Activated CD4-positive, alpha-beta T cell treated with anti-CD3 and anti-CD28 coated beads for 24 hours (primary cell): Measurements from ENCODE around the gene PHACTR3.
A peak's percentile ranks its signal among the peaks of the same experiment; 100 is the strongest.
"Not testable (repeated sequence)": the region's sequence is repeated elsewhere in the genome, so short reads cannot be mapped to it uniquely, and the experiment has no call there.

ENCODE experiments used
- DNase-seq, 2 donors: peaks; one replicate each; pipeline ENCODE4 v3.0.0-alpha.2; 2020; ENCODE audit warnings: low read depth in 2 of 2

The PHACTR3 gene

DNA sequence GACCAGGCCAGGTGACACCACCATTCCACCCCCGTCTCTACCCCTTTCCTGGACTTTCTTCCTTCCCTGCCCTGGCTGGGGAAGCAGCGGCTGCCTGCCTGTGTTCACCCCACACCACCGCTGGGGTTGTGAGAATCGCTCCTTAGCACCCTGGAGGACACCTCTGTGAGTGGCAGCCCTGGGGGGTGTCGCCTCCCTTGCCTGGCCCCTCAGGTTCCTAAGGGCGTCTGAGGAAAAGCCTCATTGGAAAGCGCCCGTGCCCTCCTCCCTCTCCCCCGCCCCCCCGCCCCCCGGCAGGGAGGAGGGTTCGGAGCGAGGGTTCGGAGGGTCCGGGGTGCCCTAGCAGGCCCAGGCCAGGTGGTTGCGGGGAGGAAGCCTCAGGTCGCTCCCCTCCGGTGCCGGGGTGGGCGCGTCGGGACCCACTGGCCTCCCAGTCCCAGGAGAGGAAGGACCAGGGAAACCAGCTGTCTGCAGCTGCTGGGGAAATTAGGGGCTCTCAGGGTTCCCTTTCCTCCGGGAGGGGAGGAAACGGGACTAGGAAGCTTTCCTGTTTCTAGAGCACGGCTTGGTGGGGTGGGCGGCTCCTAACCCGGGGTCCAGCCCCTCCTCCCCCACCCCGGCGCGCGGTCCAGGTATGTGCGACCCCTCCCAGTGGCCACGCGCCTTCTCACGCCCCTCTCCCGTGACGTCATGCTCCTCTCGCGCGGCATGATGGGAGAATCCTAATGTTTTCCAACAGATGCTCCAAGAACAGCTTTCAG is at the start of gene PHACTR3:
Gene PHACTR3 (plus strand): TSS at position 760 of the 761 bp plus-strand sequence. CDS start 475 bp downstream, outside the sequence.
- DNase-seq, result no peak

DNA sequence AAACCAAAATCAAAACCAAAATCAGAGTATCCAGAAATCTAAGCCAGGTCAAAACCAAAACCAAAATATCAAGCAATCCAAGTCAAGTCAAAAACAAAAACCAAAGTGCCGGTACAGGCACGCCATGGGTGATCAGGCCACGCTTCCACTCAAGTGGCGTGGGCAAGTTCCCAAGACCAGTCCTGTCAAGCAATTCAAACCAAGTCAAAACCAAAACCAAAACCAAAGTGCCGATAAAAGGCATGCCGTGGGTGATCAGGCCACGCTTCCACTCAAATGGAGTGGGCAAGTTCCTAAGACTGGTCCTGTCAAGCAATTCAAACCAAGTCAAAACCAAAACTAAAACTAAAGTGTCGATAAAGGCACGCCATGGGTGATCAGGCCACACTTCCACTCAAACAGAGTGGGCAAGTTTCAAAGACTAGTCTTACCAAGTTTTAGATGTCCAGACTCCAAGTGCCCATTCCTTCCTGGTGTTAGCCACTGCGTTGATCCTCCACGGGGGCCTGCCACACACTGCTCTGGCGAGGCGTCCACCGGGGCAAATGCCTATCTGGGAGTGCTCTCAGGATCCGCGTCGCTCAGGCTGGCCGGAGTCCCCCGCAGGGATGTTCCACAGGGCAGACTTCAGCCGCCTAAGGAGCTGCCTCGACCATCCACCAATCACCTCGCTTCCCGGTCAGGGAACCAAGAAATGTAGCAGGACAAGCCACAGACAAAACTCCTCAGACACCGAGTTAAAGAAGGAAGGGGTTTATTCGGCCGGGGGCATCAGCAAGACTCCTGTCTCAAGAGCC is 46.4 kb upstream of the PHACTR3 start:
- not testable (repeated sequence) for DNase-seq

DNA sequence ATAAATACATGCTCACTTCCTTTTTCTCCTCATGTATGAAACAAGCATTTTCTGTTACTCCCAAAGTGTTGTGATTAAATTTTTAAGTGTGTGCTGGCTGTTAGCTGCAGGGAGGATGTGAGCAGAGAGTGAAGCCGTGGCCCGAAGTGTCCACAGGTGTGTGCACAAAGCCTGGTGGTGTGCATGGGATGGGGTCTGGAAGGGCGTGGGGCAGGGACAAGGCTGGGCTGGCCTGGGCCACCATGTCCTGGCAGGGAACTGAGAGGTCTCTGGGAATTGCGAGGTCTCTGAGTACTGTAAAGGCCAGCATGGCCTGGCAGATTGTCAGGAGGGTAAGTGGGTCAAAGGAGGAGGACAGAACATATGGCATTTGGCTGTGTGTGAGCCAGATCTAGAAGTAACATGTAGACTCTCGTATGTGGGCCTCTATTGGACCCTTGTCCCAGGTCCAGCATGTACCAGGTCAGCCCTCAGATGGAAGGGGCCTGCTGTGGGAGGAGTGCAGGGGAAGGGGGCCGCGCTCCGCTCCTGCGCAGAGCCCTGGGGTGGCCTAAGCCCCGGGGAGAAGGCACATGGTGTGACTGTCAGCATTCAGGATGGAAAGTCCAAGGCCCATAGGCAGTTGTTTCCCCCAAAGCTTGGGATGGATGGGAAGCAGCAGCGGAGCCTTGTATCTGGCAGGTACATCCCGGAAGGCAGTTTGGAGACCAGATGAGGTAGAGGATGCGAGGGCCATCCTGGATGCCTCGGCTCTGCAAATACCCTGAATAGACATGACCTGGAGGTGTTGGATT is 45.1 kb upstream of the PHACTR3 start:
- DNase-seq, result no peak

- no peak for DNase-seq
Measured at GRCh38 chr20:59559863-59560262, 44.5 kb upstream of the PHACTR3 start.

GRCh38 chr20:59560588-59561227 is 43.6 kb upstream of the PHACTR3 start:
- no peak for DNase-seq

DNA sequence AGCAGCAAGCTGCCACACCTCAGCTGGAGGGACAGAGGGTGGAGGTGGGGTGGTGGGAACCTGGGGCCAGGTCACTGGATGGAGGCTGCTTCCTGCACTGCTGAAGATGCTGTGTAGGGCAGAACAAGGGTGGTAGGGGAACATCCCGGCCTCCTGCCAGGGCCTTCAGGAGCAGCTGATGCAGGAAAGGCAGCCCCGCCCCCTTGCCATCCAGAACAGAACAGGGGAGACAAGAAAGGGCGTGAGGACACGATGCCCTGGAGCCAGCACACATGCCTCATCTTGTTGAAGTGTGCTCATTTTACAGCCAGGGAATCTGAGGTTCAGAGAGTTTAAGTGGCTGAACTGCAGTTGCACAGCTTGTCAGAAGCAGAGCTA is 43.1 kb upstream of the PHACTR3 start:
- DNase-seq, result no peak

DNA sequence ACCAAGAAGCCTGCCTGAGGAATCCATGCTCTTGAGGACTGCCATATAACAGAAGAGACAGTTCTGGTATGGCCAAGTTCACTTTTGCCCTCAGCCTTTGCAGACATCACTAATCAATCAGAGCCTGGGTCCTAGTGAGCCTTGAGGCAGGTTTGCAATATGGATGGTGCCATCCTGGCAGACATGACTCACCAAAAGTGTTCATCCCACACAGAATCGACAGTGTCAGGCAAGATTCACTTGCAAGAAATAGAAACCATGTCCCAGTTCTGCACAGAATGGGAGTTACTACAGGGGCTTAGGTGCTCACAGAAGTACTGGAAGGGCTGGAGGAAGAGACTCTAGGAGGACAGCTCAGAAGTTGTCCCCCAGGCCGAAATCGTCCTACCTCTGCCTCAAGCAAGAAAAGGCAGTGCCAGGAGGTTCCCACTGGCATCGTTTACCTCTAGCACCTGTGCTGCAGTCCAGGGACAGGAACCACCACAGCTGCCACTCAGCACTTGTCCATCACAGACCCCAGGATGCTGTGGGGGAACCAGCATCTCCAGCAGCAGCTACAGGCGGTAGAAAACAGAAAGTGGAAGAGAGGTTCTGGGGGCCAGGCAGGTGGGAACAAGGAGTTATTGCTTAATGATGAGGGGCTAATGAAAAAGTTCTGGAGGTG is 42.6 kb upstream of the PHACTR3 start:
- no peak for DNase-seq

DNA sequence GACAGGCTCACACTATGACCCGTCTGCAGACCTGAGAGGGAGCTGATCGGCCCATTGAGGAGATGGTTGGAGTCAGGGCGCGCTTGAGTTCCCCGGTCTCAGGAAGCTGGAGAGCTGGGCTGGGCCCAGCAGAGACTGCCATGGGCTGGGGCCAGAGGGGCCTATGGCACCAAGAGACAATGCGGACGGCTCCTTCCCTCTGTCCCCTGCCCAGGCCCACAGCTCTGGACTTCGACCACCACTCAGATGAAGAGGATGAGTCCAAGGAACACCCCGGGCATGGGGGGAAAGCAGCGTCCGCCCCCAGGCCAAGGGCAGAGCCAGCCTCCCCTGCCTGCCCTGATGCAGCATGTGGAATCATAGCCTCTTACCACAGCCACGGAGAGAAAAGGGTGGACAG is 40.2 kb upstream of the PHACTR3 start:
- no peak for DNase-seq

GRCh38 chr20:59564943-59565342 is 39.4 kb upstream of the PHACTR3 start:
- DNase-seq, result no peak

DNA sequence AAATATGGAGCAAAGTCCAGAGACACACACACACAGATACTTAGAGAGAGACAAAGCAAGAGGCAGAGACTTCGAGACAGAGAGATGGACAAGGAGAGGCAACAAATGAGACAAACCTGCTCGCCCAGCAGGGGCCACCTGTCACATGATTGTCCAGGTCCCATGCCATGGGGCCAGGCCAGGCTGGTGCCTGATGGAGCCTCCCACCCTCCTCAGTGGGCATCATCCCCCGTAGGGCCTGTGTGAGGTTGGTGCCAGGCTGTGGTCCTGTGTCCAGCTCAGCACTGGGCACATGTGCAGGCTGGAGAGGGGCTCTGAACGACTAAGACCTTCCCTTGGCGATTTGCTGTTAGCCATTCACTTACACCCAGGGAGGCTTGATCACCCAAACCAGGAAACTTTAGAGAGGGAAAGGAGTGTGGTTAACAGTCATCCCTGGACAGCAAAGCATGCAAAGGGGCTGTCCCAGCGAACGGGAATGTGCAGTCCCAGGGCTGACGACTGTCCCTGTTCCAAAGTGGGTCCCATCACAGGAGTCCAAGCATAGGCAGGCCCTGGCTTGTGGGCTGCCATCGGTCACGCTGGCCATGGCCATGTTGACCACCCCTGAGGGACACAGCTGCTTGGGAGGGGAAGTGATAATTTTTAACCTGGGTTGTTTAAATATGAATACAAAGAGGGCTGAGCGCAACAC is 38.4 kb upstream of the PHACTR3 start:
- DNase-seq, result no peak

- no peak for DNase-seq
Measured at GRCh38 chr20:59566631-59567524, 37.5 kb upstream of the PHACTR3 start.

DNA sequence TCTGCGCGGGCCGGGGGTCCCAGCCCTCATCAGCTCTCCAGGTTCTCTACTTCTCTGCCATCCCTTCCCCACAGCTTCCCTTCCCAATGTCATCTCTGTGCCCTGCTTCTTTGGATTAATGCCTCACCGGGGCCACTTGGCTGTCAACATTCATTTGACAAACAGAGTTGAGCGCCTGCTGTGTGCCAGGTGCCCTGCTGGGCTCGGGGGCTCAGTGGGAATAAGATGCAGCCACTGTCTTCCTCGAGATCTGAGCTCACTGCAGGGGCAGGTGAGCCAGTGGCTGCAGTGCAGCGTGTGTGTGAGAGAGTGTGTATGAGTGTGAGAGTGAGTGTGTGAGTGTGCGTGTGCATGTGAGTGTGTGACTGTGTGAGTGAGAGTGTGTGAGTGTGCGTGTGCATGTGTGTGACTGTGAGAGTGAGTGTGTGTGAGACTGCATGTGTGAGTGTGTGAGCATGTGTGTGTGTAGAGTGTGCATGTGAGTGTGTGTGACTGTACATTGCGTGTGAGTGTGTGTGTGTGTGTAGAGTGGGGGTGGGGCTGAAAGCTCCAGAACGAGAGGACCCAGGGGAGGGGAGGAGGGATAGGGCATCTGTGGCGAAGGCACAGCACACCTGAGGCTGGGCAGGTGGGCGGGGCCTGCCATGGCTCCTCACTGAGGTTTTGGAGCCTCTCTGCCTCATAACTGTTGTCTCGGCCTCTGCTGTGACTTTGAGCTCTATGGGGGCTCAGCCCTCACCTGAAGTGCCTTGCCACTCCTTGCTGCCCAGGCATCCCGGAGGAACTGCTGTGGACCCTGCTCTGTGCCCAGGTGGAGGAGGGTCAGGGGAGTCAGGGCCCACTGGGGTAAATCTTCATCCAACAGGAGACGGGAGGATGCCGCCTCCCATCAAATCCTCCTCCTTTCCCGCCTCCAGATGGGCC is 36.5 kb upstream of the PHACTR3 start:
- no peak for DNase-seq

GRCh38 chr20:59568509-59569024 is 35.8 kb upstream of the PHACTR3 start:
- DNase-seq, result no peak

DNA sequence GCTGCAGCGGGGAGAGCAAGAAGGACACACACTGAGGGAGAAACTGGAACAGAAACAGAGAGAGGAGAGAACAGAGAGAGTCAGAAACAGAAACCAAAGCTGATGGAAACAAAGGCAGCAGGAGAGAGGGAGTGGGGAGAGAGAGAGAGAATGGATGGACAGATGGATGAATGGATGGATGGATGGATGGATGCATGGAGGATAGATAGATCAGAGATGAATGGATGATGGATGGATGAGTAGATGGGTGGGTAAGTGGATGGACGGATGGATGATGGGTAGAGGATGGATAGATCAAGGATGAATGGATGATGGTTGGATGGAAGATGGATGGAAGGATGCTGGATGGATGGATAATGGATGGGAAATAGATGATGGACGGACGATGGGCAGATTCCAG is 35.0 kb upstream of the PHACTR3 start:
- DNase-seq, result no peak

DNA sequence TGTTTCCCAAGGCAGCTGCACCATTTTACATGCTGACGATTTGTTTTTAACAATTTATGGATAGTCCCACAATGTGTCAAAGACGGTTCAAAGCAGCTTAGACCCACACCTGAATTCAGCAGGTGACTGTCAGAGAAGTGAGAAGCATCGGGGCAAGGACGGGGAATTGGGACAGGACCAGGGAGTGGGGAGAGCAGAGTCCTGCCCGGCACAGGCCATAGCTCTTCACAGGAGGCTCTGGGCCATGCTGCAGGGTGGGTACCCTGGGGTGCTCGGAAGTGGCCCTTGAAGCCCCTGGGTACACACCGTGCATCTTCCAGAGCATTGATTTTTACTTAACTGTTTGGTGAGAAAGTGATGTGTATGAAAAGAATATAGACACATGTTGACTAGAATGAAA is 33.2 kb upstream of the PHACTR3 start:
- no peak for DNase-seq

- DNase-seq, result peak; percentile 29 to 50
Measured at GRCh38 chr20:59571551-59572314, 32.6 kb upstream of the PHACTR3 start.

GRCh38 chr20:59572515-59572914 is 31.8 kb upstream of the PHACTR3 start:
- no peak for DNase-seq

GRCh38 chr20:59573837-59574236 is 30.5 kb upstream of the PHACTR3 start:
- DNase-seq, result no peak
